Ectodermal cell (in vitro differentiated cells): ENCODE measurements around the gene IGF1.

Experiments used
- H3K27ac ChIP-seq: 2 replicates; pipeline ENCODE4 v1.7.0; 2013; ENCODE audit warnings: mild to moderate bottlenecking, low read depth, low read length; ENCODE audit not compliant: insufficient read depth, poor library complexity, severe bottlenecking
- H3K27me3 ChIP-seq: 2 replicates; pipeline ENCODE4 v1.7.0; 2013; ENCODE audit warnings: mild to moderate bottlenecking, low read length; ENCODE audit not compliant: insufficient read depth, control insufficient read depth, poor library complexity, severe bottlenecking
- H3K36me3 ChIP-seq: one replicate; pipeline ENCODE4 v1.7.0; 2013; ENCODE audit warnings: low read length; ENCODE audit not compliant: control insufficient read depth, insufficient read depth
- H3K4me1 ChIP-seq: one replicate; pipeline ENCODE4 v1.7.0; 2013; ENCODE audit warnings: low read length; ENCODE audit not compliant: control insufficient read depth, insufficient read depth
- H3K4me3 ChIP-seq: 2 replicates; pipeline ENCODE4 v1.7.0; 2013; ENCODE audit warnings: low read depth, low read length, control low read depth; ENCODE audit not compliant: insufficient read depth
- H3K9me3 ChIP-seq: 2 replicates; pipeline ENCODE4 v1.7.0; 2013; ENCODE audit warnings: mild to moderate bottlenecking, low read length, moderate library complexity; ENCODE audit not compliant: control insufficient read depth
- WGBS, 2 experiments: methylation state at CpG; one replicate each; pipeline ENCODE4 v1.1.7; 2013; ENCODE audit warnings: missing lambda C conversion rate in 2 of 2; 5-methylcytosine and 5-hydroxymethylcytosine counted together

IGF1 gene

GRCh38 chr12:102396276-102396675 is 84.1 kb downstream of the IGF1 start:
- 73% methylated on average over 1 of the region's 2 CpGs; no CpG with 5 or more reads in 1 of the 2 experiments for WGBS, 2 experiments

GRCh38 chr12:102394200-102394599 is 86.2 kb downstream of the IGF1 start:
- Histone ChIP-seq H3K27ac (no peak overlapping the region), H3K9me3 (no peaks in the 10 kb centered on the region), H3K27me3 (no peaks in the 10 kb centered on the region), H3K4me3 (no peak overlapping the region), H3K36me3 (no peaks in the 10 kb centered on the region), H3K4me1 (no peaks in the 10 kb centered on the region)
- 91% methylated on average over 1 of the region's 1 CpG; no CpG with 5 or more reads in 1 of the 2 experiments for whole genome bisulfite sequencing, 2 experiments

More at GRCh38 chr12:102396276-102396675, 84.1 kb downstream of the IGF1 start:
- no peaks in the 10 kb centered on the region for H3K27me3 ChIP-seq
- H3K4me3 ChIP-seq = no peak overlapping the region
- H3K36me3 ChIP-seq = no peaks in the 10 kb centered on the region
- H3K9me3 ChIP-seq = no peaks in the 10 kb centered on the region
- H3K27ac ChIP-seq = no peak overlapping the region
- H3K4me1 ChIP-seq = no peaks in the 10 kb centered on the region

DNA sequence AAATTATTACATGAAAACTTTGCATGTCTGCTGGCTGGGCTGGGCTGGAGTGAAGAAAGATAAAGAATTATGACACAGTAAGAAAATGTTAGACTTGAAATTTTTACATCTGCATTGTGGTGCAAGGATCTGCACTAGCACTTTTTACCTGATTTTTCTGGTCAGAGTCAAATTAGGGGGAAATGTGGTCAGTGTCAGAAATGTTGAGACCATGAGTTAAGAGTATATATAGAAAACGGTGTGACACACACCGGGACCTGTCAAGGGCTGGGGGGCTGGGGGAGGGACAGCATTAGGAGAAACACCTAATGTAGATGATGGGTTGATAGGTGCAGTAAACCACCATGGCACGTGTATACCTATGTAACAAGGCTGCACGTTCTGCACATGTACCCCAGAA is 90.3 kb downstream of the IGF1 start:
- H3K9me3 ChIP-seq = no peaks in the 10 kb centered on the region

GRCh38 chr12:102388469-102388868 is 91.9 kb downstream of the IGF1 start:
- H3K27me3 ChIP-seq = no peaks in the 10 kb centered on the region
- no peak overlapping the region for H3K27ac ChIP-seq
- H3K36me3 ChIP-seq = no peaks in the 10 kb centered on the region
- no peak overlapping the region for H3K4me3 ChIP-seq
- peaks cover 2% of the 10 kb centered on the region for H3K9me3 ChIP-seq
- H3K4me1 ChIP-seq = no peaks in the 10 kb centered on the region
- 78 to 100% methylated on average over 1 of the region's 1 CpG for WGBS, 2 experiments

More for the DNA sequence above, 90.3 kb downstream of the IGF1 start:
- no peaks in the 10 kb centered on the region for H3K36me3 ChIP-seq
- no peak overlapping the region for H3K27ac ChIP-seq
- 96 to 97% methylated on average over 2 to 3 of the region's 4 CpGs for WGBS, 2 experiments
- no peak overlapping the region for H3K4me3 ChIP-seq
- no peaks in the 10 kb centered on the region for H3K27me3 ChIP-seq
- H3K4me1 ChIP-seq = no peaks in the 10 kb centered on the region

- peaks cover 2% of the 10 kb centered on the region for H3K9me3 ChIP-seq
- 100% methylated on average over 1 of the region's 1 CpG; no CpG with 5 or more reads in 1 of the 2 experiments for WGBS, 2 experiments
Observed at GRCh38 chr12:102385343-102385742, 95.0 kb downstream of the IGF1 start.

GRCh38 chr12:102379346-102380162 is 100.8 kb downstream of the IGF1 start:
- Histone ChIP-seq H3K9me3 (peaks cover 2% of the 10 kb centered on the region), H3K36me3 (no peaks in the 10 kb centered on the region), H3K27ac (no peak overlapping the region), H3K27me3 (no peaks in the 10 kb centered on the region), H3K4me3 (no peak overlapping the region), H3K4me1 (no peaks in the 10 kb centered on the region)
- 94 to 100% methylated on average over 3 of the region's 3 CpGs for WGBS, 2 experiments

More at GRCh38 chr12:102385343-102385742, 95.0 kb downstream of the IGF1 start:
- Histone ChIP-seq H3K4me1 (no peaks in the 10 kb centered on the region), H3K27ac (no peak overlapping the region), H3K27me3 (no peaks in the 10 kb centered on the region), H3K4me3 (no peak overlapping the region), H3K36me3 (no peaks in the 10 kb centered on the region)

DNA sequence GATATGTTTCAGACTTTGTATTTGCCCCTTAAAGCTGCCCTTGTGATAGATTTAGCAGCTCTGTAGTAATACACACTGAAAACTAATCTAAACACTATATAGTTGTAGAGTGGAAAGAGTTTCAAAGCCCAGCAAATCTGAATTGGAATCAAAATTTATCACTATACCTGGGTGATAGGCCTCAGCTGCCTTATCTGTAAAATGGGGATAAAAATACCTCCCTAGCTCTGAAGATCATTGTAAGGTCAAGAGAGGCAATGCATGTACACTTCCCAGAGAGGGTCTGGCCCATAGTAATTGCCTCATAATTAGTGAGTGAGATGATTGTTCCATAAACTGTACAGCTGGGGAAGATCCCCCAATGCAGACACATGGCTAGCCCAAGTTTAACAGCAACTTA is 103.6 kb downstream of the IGF1 start:
- Histone ChIP-seq H3K27ac (no peak overlapping the region), H3K4me1 (no peaks in the 10 kb centered on the region), H3K9me3 (no peaks in the 10 kb centered on the region), H3K27me3 (no peaks in the 10 kb centered on the region), H3K36me3 (no peaks in the 10 kb centered on the region), H3K4me3 (no peak overlapping the region)

GRCh38 chr12:102376181-102376747 is 104.1 kb downstream of the IGF1 start:
- H3K27ac ChIP-seq = no peak overlapping the region
- no peaks in the 10 kb centered on the region for H3K4me1 ChIP-seq
- no peak overlapping the region for H3K4me3 ChIP-seq
- H3K36me3 ChIP-seq = no peaks in the 10 kb centered on the region
- 96 to 97% methylated on average over 5 of the region's 5 CpGs for WGBS, 2 experiments
- no peaks in the 10 kb centered on the region for H3K27me3 ChIP-seq
- no peaks in the 10 kb centered on the region for H3K9me3 ChIP-seq

- WGBS, 2 experiments = 85 to 89% methylated on average over 1 of the region's 1 CpG
- no peaks in the 10 kb centered on the region for H3K36me3 ChIP-seq
- no peaks in the 10 kb centered on the region for H3K27me3 ChIP-seq
- no peaks in the 10 kb centered on the region for H3K9me3 ChIP-seq
- H3K27ac ChIP-seq = no peak overlapping the region
- no peak overlapping the region for H3K4me3 ChIP-seq
- no peaks in the 10 kb centered on the region for H3K4me1 ChIP-seq
Observed at GRCh38 chr12:102374190-102374589, 106.2 kb downstream of the IGF1 start.

DNA sequence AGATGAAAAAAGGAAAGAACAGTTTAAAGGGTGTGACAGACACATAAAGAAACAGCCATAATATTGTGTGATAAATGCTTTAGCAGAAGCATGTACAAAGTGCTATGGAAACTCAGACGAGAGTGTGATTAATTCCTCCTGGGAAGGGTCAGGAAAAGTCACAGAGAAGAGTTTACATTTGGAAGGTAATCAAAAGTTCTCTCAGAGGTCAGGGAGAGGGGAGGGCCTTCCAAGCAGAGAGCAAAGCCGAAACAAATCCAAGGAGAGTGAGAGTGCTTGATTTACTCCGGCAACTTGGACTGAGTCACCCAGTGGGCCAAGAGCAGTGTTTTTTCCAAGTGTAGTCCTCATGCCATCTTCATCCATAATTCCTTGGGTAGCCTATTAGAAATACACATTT is 108.3 kb downstream of the IGF1 start:
- Histone ChIP-seq H3K36me3 (no peaks in the 10 kb centered on the region), H3K9me3 (no peaks in the 10 kb centered on the region), H3K27ac (no peak overlapping the region), H3K4me1 (no peaks in the 10 kb centered on the region), H3K4me3 (no peak overlapping the region), H3K27me3 (no peaks in the 10 kb centered on the region)
- 94% methylated on average over 3 of the region's 3 CpGs for WGBS, 2 experiments
